ENCODE measurements around the gene STK36.
A peak's percentile ranks its signal among the peaks of the same experiment; 100 is the strongest.

Gene STK36, protein sequence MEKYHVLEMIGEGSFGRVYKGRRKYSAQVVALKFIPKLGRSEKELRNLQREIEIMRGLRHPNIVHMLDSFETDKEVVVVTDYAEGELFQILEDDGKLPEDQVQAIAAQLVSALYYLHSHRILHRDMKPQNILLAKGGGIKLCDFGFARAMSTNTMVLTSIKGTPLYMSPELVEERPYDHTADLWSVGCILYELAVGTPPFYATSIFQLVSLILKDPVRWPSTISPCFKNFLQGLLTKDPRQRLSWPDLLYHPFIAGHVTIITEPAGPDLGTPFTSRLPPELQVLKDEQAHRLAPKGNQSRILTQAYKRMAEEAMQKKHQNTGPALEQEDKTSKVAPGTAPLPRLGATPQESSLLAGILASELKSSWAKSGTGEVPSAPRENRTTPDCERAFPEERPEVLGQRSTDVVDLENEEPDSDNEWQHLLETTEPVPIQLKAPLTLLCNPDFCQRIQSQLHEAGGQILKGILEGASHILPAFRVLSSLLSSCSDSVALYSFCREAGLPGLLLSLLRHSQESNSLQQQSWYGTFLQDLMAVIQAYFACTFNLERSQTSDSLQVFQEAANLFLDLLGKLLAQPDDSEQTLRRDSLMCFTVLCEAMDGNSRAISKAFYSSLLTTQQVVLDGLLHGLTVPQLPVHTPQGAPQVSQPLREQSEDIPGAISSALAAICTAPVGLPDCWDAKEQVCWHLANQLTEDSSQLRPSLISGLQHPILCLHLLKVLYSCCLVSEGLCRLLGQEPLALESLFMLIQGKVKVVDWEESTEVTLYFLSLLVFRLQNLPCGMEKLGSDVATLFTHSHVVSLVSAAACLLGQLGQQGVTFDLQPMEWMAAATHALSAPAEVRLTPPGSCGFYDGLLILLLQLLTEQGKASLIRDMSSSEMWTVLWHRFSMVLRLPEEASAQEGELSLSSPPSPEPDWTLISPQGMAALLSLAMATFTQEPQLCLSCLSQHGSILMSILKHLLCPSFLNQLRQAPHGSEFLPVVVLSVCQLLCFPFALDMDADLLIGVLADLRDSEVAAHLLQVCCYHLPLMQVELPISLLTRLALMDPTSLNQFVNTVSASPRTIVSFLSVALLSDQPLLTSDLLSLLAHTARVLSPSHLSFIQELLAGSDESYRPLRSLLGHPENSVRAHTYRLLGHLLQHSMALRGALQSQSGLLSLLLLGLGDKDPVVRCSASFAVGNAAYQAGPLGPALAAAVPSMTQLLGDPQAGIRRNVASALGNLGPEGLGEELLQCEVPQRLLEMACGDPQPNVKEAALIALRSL (N-terminal part only)

GRCh38 chr2:218671654-218672566 is at the start of gene STK36, which contains the start of gene RNF25:
Gene STK36 (plus strand): TSS chr2:218672086. CDS start chr2:218672830, 744 bp downstream.
Gene RNF25 (minus strand): TSS chr2:218672002. CDS start chr2:218671970, 32 bp downstream.
- H3K4me1 Mint-ChIP-seq: peaks cover 27% of the 10 kb centered on the region
- H3K4me3 Mint-ChIP-seq: peak within 1 kb of the TSS; percentile 96
- H3K27ac Mint-ChIP-seq: peak within 1 kb of the TSS; percentile 96
- H3K27me3 Mint-ChIP-seq: no peaks in the 10 kb centered on the region
- peaks cover 13% of the 10 kb centered on the region for H3K36me3 Mint-ChIP-seq (ENCODE audit: low read depth)
- DNase-seq (peak; percentile 83), ATAC-seq (peak; percentile 97)
- no peaks in the 10 kb centered on the region for H3K9me3 Mint-ChIP-seq

DNA sequence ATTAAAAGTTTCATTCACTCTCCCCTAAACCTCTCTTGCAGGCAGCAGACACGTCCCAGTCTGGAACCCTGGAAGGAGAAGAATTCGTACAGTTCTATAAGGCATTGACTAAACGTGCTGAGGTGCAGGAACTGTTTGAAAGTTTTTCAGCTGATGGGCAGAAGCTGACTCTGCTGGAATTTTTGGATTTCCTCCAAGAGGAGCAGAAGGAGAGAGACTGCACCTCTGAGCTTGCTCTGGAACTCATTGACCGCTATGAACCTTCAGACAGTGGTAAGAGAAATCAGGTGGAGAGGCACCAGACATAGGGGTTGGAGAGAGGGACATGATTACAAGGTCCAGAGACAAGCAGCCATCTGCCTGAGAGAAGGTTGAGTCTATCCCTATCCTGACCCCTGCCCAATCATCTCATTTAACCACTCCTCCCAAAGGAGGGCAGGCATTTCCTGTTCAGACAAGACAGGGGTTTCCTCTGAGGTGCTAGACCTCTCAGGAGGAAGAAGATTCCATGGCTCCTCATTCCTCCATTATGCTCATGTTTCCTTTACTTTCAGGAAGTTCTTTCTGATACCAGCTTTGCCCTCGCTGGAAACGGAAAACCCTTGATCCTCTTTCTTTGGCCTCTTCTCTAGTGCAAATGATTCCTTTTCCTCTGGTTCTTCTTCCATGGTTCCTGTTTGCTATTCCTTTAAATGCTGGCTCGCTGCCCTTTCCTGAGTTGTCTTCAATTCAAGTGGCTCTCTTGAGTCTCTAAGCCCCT is 49.1 kb upstream of the STK36 start:
- Mint-ChIP-seq H3K27ac (no peak overlapping the region), H3K4me3 (no peak overlapping the region), H3K27me3 (no peaks in the 10 kb centered on the region), H3K4me1 (no peaks in the 10 kb centered on the region), H3K36me3 (ENCODE audit: low read depth) (no peaks in the 10 kb centered on the region), H3K9me3 (no peaks in the 10 kb centered on the region)
- DNase-seq (no peak), ATAC-seq (no peak)

DNA sequence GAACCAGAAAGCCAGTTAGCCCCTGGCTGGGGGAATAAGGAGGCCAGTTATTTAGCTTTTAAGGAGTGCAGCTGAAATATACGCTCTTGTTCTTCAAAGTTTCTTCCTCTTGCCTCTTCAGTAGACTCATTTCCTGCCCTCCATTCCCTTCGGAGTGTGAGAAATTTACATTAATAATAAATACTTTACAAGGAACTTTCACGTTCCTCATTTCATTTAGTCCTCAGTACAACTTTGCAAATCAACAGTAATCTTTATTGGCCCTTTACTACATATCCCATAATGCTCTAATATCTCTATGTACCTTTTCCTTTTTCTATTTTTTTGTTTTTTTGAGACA is 48.5 kb upstream of the STK36 start:
- Mint-ChIP-seq H3K36me3 (ENCODE audit: low read depth) (no peaks in the 10 kb centered on the region), H3K4me3 (no peak overlapping the region), H3K4me1 (no peaks in the 10 kb centered on the region), H3K27ac (no peak overlapping the region), H3K27me3 (no peaks in the 10 kb centered on the region), H3K9me3 (no peaks in the 10 kb centered on the region)
- no peak for ATAC-seq
- no peak for DNase-seq

DNA sequence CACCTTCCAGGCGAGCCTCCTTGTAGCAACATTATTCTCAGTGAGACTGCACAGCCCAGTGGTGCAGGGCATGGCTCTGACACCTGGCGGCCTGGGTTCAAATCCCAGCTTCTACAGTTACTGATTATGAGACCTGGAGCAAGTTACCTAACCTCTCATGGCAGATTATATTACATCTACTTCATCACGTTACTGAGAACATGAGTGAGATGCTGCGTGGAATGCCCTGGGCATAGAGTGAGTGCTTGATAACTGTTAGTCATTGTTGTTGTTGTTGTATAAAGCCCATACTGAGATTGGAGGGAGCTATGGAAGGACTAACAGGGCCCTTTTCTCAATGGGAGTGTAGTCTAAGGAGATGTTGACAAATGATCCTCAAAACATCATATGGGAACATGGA is 45.5 kb upstream of the STK36 start:
- Mint-ChIP-seq H3K9me3 (no peaks in the 10 kb centered on the region), H3K27me3 (no peaks in the 10 kb centered on the region), H3K36me3 (ENCODE audit: low read depth) (no peaks in the 10 kb centered on the region), H3K4me3 (no peak overlapping the region), H3K27ac (no peak overlapping the region), H3K4me1 (no peaks in the 10 kb centered on the region)
- DNase-seq (no peak), ATAC-seq (no peak)

DNA sequence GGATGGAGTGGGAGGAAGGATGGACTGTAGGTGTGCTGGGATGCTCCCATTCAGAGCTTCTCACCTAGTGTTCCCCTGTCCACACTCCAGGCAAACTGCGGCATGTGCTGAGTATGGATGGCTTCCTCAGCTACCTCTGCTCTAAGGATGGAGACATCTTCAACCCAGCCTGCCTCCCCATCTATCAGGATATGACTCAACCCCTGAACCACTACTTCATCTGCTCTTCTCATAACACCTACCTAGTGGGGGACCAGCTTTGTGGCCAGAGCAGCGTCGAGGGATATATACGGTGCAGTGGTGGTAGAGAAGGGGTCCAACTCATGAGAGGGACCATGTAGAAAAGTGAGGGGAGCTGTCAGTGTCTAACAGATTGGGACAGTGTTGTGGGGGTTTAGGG is 43.9 kb upstream of the STK36 start:
- peak; percentile 70 for ATAC-seq
- H3K4me1 Mint-ChIP-seq: no peaks in the 10 kb centered on the region
- H3K9me3 Mint-ChIP-seq: no peaks in the 10 kb centered on the region
- DNase-seq: no peak
- H3K4me3 Mint-ChIP-seq: no peak overlapping the region
- no peaks in the 10 kb centered on the region for H3K27me3 Mint-ChIP-seq
- no peak overlapping the region for H3K27ac Mint-ChIP-seq
- peaks cover 1% of the 10 kb centered on the region for H3K36me3 Mint-ChIP-seq (ENCODE audit: low read depth)

DNA sequence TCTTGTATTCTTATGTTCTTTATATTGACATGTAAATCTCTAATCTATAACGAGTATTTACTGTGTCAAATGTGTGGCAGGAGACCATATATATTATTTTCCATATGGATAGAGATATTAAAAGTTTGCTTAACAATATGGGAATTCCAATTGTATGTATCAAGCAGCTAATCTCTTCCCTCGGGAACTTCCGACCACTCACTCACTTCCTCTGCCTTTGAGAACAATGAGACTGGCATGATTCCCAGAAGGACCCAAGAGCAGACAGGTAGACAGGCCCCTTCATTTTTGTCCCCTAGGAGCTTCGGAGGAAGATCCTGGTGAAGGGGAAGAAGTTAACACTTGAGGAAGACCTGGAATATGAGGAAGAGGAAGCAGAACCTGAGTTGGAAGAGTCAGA is 40.0 kb upstream of the STK36 start:
- Mint-ChIP-seq H3K36me3 (ENCODE audit: low read depth) (peaks cover 17% of the 10 kb centered on the region), H3K9me3 (no peaks in the 10 kb centered on the region), H3K4me3 (no peak overlapping the region), H3K27me3 (no peaks in the 10 kb centered on the region), H3K4me1 (no peaks in the 10 kb centered on the region), H3K27ac (no peak overlapping the region)
- DNase-seq (no peak), ATAC-seq (no peak)

GRCh38 chr2:218635719-218636118 is 36.2 kb upstream of the STK36 start:
- no peak for ATAC-seq
- no peak overlapping the region for H3K4me3 Mint-ChIP-seq
- no peak for DNase-seq
- H3K36me3 Mint-ChIP-seq (ENCODE audit: low read depth): peaks cover 40% of the 10 kb centered on the region
- H3K27me3 Mint-ChIP-seq: no peaks in the 10 kb centered on the region
- H3K27ac Mint-ChIP-seq: no peak overlapping the region
- H3K4me1 Mint-ChIP-seq: no peaks in the 10 kb centered on the region
- no peaks in the 10 kb centered on the region for H3K9me3 Mint-ChIP-seq

GRCh38 chr2:218638372-218638771 is 33.5 kb upstream of the STK36 start:
- Mint-ChIP-seq H3K27me3 (no peaks in the 10 kb centered on the region), H3K4me3 (no peak overlapping the region), H3K27ac (no peak overlapping the region), H3K4me1 (no peaks in the 10 kb centered on the region), H3K36me3 (ENCODE audit: low read depth) (peaks cover 48% of the 10 kb centered on the region), H3K9me3 (no peaks in the 10 kb centered on the region)
- ATAC-seq: no peak
- DNase-seq: no peak

GRCh38 chr2:218642121-218642656 is 29.7 kb upstream of the STK36 start:
- DNase-seq: no peak
- no peak overlapping the region for H3K27ac Mint-ChIP-seq
- ATAC-seq: no peak
- H3K9me3 Mint-ChIP-seq: no peaks in the 10 kb centered on the region
- peaks cover 49% of the 10 kb centered on the region for H3K36me3 Mint-ChIP-seq (ENCODE audit: low read depth)
- no peaks in the 10 kb centered on the region for H3K4me1 Mint-ChIP-seq
- H3K27me3 Mint-ChIP-seq: no peaks in the 10 kb centered on the region
- no peak overlapping the region for H3K4me3 Mint-ChIP-seq

DNA sequence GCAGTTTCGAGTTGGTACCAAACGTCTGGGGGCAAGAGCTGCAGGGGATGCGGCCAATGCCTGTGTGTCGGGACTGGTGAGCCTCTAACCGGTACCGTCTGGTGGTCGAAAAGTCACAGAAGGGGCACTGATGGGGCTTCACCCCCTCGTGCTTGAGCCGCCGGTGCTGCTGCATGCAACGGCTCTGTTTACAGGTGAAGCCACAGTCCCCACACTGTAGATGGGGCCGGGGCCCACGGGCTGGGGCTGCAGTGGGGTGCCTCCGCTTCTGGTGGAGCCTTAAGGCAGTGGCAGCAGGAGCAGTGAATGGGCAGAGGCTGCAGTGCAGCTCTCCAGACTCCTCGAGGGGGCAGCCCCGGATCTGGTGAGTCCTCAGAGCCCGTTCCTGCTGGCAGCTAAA is 29.1 kb upstream of the STK36 start:
- Mint-ChIP-seq H3K27ac (no peak overlapping the region), H3K27me3 (no peaks in the 10 kb centered on the region), H3K9me3 (no peaks in the 10 kb centered on the region), H3K4me3 (no peak overlapping the region), H3K36me3 (ENCODE audit: low read depth) (peaks cover 51% of the 10 kb centered on the region), H3K4me1 (no peaks in the 10 kb centered on the region)
- ATAC-seq (peak; percentile 10), DNase-seq (no peak)

DNA sequence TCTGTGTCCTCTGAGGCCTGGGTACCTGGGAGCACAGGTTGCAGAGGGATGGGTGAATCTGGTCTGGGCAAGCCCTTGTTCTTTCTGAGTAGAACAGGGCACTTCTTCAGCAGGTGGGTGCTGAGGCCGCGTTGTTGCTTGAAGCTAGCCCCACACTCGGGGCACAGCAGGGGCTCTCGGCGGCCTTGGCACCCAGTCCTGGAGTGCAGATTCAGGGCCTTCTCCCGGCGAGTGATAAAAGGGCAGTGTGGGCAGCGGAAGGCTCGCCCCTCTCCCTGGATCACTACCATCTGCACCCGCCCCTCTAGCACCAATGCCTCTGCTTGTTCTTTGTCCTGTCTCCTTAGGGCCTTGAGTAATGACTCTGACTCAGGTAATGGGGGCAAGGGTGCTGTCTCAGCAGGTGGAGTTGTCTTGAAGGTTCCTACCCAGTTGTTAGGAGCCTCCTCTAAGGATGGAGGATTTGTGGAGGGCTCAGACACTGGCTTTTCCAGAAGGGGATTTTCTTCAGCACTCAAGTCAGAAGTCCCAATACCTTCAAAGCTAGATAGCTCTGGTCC is 28.1 kb upstream of the STK36 start:
- Mint-ChIP-seq H3K27ac (no peak overlapping the region), H3K27me3 (no peaks in the 10 kb centered on the region), H3K36me3 (ENCODE audit: low read depth) (peaks cover 55% of the 10 kb centered on the region), H3K4me1 (no peaks in the 10 kb centered on the region), H3K4me3 (no peak overlapping the region), H3K9me3 (no peaks in the 10 kb centered on the region)
- DNase-seq: no peak
- no peak for ATAC-seq

GRCh38 chr2:218644721-218645120 is 27.2 kb upstream of the STK36 start:
- Mint-ChIP-seq H3K36me3 (ENCODE audit: low read depth) (peaks cover 57% of the 10 kb centered on the region), H3K4me1 (no peaks in the 10 kb centered on the region), H3K27ac (no peak overlapping the region), H3K9me3 (no peaks in the 10 kb centered on the region), H3K4me3 (no peak overlapping the region), H3K27me3 (no peaks in the 10 kb centered on the region)
- ATAC-seq (no peak), DNase-seq (no peak)

- Mint-ChIP-seq H3K9me3 (no peaks in the 10 kb centered on the region), H3K27me3 (no peaks in the 10 kb centered on the region), H3K27ac (no peak overlapping the region), H3K4me1 (no peaks in the 10 kb centered on the region), H3K36me3 (ENCODE audit: low read depth) (peaks cover 60% of the 10 kb centered on the region), H3K4me3 (no peak overlapping the region)
- DNase-seq (no peak), ATAC-seq (no peak)
Measured at GRCh38 chr2:218645126-218645525, 26.8 kb upstream of the STK36 start.
